ACC112 (cell line): Measurements from ENCODE around the gene RNU1-2.
"Not testable (repeated sequence)": the region's sequence is repeated elsewhere in the genome, so short reads cannot be mapped to it uniquely, and the experiment has no call there.

Source experiments
- H2AFZ ChIP-seq: fragments of 200-600 bp; sonication (generic); one replicate; pipeline ENCODE4 v1.6.0; 2017; ENCODE audit warnings: antibody characterized with exemption, low read length; ENCODE audit not compliant: unreplicated experiment
- H3K27ac ChIP-seq: fragments of 200-600 bp; sonication (generic); 2 replicates; pipeline ENCODE4 v1.5.1; 2014; ENCODE audit warnings: low read depth, mild to moderate bottlenecking, antibody characterized with exemption, low read length, moderate library complexity
- H3K27me3 ChIP-seq: fragments of 200-600 bp; sonication (generic); 2 replicates; pipeline ENCODE4 v1.6.1; 2014; ENCODE audit warnings: mild to moderate bottlenecking, antibody characterized with exemption, low read length, moderate library complexity, mixed read lengths; ENCODE audit not compliant: insufficient read depth
- H3K36me3 ChIP-seq: fragments of 200-600 bp; sonication (generic); 2 replicates; pipeline ENCODE4 v1.6.1; 2016; ENCODE audit warnings: mild to moderate bottlenecking, antibody characterized with exemption, low read length, moderate library complexity, mixed read lengths; ENCODE audit not compliant: insufficient read depth
- H3K4me1 ChIP-seq: fragments of 200-600 bp; sonication (generic); one replicate; pipeline ENCODE4 v1.6.1; 2016; ENCODE audit warnings: low read length, mixed read lengths; ENCODE audit not compliant: insufficient read depth, unreplicated experiment, control insufficient read depth
- H3K4me3 ChIP-seq: fragments of 200-600 bp; sonication (generic); 2 replicates; pipeline ENCODE4 v1.5.1; 2014; ENCODE audit warnings: mild to moderate bottlenecking, low read depth, low read length
- H3K79me2 ChIP-seq: fragments of 200-600 bp; sonication (generic); one replicate; pipeline ENCODE4 v1.6.0; 2016; ENCODE audit warnings: low read length; ENCODE audit not compliant: control insufficient read depth, unreplicated experiment, insufficient read depth

Gene RNU1-2

DNA sequence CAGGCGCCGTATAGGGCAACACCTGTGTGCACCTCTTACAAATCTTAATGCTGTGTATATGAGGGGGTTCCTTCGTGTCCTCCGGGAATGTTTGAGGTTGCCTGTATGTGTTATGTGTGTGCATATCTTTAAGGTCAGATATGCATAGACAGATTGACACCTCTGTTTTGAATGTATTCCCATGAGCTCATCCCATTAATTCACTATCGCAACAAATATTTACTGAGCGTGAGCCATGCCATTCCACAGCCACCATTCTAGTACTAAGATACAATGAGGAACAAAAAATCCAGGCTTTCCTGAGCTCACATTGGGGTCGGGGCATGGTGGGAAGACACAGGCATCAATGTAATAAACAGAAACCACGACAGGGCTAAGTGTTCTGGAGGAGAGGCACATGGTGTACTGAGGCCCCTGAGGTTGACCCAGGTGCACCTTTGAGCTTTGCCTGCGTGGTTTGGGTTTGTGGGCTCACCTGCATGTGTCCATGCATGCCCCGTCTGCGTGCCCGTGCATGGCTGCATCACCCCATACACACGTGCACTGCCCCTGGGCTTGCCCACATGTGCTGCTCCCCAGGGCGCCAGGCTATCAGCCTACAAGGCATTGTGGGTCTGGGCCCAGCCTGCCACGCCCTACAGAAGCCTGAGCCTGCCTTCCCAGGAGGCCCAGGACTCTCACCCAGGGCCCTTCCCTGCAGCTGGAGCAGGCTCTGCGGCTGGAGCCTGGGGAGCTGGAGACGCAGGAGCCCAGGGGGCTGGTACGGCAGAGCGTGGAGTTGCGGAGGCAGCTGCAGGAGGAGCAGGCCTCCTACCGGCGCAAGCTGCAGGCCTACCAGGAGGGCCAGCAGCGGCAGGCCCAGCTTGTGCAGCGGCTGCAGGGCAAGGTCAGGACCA lies 33.6 kb downstream of the RNU1-2 start:
- not testable (repeated sequence) for H3K79me2 ChIP-seq, H3K27me3 ChIP-seq, H3K27ac ChIP-seq, H3K36me3 ChIP-seq, H2AFZ ChIP-seq, H3K4me1 ChIP-seq, H3K4me3 ChIP-seq

DNA sequence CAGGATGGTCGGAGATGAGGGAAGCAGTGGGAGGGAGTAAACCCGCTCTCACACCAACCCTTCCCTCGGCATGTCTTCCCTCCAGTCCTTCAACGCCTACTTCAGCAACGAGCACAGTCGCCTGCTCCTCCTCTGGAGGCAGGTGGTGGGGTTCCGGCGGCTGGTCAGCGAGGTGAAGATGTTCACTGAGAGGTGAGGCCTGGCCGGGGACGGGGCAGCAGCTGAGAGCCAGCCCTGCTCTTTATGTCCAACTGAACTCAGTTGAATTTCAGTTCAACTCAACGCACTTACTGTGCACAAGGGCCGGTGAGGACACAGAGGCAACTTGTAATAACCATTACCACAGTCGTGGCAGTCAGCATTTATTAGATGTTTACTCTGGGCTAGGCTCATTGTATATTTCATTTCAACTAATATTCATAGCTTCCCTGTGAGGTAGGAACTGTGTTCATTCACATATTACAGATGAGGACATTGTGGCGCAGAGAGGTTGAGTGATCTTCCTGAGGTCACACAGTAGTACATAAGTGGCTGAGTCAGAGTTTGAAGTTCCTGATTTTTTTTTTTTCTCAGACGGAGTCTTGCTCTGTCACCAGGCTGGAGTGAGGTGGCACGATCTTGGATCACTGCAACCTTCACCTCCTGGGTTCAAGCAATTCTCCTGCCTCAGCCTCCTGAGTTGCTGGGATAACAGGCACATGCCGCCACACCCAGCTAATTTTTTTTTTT lies 35.6 kb downstream of the RNU1-2 start:
- H3K79me2 ChIP-seq, H2AFZ ChIP-seq, H3K4me3 ChIP-seq, H3K36me3 ChIP-seq, H3K27ac ChIP-seq, H3K27me3 ChIP-seq, H3K4me1 ChIP-seq: not testable (repeated sequence)

DNA sequence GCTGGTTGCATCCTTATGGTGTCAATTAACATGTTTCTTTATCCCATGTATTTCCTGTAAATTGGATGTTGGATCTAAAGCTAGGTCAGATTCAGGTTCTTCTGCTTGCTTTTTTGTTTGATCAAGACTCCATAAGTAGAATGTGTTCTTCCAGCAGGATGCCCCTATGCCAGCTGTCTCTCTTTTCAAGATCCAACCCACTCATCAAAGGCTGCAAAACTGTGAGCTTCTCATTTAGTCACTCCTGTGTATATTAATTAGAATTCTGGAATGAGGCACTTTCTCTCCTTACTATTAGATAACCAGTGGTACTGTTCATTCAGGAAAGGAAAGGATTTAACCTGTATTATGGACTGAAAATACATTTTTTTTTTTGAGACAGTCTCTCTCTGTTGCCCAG lies 38.2 kb downstream of the RNU1-2 start:
- H3K79me2 ChIP-seq, H3K27ac ChIP-seq, H3K36me3 ChIP-seq, H2AFZ ChIP-seq, H3K27me3 ChIP-seq, H3K4me3 ChIP-seq, H3K4me1 ChIP-seq: not testable (repeated sequence)

DNA sequence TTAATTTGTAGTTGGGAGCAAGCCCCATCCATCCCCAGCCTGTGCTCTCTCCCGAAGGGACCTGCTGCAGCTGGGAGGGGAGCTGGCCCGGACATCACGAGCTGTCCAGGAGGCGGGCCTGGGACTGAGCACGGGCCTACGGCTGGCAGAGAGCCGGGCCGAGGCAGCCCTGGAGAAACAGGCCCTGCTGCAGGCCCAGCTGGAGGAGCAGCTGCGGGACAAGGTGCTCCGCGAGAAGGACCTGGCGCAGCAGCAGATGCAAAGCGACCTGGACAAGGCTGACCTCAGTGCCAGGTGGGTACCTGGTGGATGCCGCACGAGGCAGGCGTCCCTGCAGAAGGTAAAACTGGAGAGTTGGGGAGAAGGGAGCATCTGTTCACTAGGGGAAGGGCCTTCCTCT lies 40.8 kb downstream of the RNU1-2 start:
- H3K36me3 ChIP-seq, H3K4me1 ChIP-seq, H2AFZ ChIP-seq, H3K27me3 ChIP-seq, H3K27ac ChIP-seq, H3K4me3 ChIP-seq, H3K79me2 ChIP-seq: not testable (repeated sequence)

DNA sequence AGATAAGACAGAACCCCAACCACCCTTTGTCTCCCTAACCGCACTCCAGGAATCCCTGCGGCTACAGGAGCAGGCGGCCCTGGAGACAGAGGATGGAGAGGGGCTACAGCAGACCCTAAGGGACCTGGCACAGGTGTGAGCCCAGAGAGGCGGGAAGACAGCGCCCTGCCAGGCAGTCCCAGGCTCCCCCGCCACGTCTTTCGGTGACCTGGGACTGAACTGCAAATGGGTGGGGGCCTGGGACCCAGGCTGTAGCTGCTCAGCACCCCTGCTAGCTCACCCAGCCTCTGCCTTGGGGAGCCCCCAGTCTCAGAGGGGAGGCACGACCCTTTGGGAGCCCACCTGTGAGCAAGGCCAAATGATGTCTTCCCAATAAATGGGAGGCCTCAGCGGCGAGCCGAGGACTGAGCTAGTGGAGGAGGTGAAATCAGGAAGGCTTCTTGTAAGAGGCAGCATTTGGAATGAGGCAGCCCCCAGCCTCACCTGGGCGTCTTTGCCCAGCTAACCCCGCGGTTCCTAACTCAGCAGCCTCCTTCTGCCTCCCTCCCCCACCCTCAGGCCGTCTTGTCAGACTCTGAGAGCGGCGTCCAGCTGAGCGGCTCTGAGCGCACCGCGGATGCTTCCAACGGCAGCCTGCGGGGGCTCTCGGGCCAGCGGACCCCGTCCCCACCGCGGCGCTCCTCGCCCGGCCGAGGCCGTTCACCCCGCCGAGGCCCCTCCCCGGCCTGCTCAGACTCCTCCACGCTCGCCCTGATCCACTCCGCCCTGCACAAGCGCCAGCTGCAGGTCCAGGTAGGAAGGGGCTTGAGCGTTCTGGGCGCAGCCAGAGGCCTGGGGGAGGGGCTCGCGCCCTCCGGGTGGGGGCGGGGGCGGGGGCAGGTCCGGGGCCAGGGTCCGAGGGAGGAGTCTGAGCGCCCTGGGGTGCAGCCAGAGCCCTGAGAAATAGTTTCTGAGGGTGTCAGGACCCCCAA lies 42.9 kb downstream of the RNU1-2 start:
- Histone ChIP-seq H3K27me3 (no peaks in the 10 kb centered on the region), H3K79me2 (no peaks in the 10 kb centered on the region), H3K27ac (no peak overlapping the region), H3K4me1 (no peaks in the 10 kb centered on the region), H3K4me3 (no peak overlapping the region), H3K36me3 (no peaks in the 10 kb centered on the region), H2AFZ (no peak overlapping the region)

DNA sequence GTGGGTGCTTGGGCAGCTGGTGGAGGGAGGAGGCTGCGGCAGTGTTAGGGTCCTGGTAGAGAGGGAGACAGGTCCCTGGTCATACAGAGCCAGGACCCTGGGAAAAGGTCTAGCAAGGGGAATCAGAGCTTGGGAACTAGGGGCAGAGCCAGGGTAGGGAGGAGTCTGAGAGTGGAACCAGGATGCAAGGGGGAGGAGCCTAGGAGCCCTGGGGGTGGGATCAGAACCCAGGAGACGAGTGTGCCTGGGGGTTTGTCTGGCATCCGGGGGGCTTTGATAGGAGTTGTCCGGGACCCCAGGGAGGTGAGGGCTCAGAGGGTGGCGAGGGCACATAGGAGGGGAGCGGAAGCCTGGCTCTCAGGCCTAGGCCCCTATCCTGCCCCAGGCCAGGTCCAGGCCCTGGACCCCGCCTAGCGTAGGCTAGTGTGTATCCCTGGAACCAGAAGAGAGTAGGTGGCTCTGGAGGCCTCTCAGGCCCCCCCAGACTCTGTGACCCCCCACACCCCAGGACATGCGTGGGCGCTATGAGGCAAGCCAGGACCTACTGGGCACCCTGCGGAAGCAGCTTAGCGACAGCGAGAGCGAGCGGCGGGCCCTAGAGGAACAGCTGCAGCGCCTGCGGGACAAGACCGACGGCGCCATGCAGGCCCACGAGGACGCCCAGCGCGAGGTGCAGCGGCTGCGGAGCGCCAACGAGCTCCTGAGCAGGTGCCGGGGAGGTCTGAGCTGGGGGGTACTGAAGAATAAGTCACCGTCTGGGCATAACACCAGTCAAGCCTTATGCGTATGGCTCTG lies 43.8 kb downstream of the RNU1-2 start:
- H2AFZ ChIP-seq, H3K4me3 ChIP-seq, H3K4me1 ChIP-seq, H3K36me3 ChIP-seq, H3K27me3 ChIP-seq, H3K79me2 ChIP-seq, H3K27ac ChIP-seq: not testable (repeated sequence)

DNA sequence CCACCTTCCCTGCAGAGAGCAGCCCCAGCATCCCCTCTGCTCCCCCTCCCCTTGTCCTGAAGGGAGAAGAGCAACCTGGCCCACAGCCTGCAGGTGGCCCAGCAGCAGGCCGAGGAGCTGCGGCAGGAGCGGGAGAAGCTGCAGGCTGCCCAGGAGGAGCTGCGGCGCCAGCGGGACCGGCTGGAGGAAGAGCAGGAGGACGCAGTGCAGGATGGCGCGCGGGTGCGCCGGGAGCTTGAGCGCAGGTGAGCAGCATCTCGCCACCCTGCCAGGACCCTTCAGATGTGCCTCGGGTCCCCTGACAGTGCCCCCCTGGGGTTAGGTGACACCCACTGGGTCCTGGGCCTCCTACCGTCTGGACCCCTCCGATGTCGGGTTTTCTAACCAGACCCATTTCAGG lies 48.3 kb downstream of the RNU1-2 start:
- no peak overlapping the region for H3K27ac ChIP-seq
- no peaks in the 10 kb centered on the region for H3K4me1 ChIP-seq
- H3K27me3 ChIP-seq, result no peaks in the 10 kb centered on the region

DNA sequence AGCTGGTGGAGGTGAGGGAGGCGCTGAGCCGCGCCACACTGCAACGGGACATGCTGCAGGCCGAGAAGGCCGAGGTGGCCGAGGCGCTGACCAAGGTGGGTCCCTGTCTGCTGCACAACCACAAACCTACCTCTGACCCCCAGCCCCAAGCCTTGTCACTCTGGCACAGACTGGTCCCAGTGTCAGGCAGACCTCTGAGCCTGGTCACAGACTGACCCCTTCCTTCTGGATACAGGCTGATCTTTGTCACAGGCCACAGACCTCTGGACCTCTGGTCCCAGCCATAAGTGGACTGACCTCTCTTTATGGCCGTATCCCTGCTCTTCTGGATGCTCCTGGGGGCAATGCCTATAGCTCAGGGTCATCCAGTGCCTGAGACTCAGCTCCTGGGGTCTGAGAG lies 49.7 kb downstream of the RNU1-2 start:
- not testable (repeated sequence) for H3K27me3 ChIP-seq, H2AFZ ChIP-seq, H3K27ac ChIP-seq, H3K4me3 ChIP-seq, H3K4me1 ChIP-seq, H3K79me2 ChIP-seq, H3K36me3 ChIP-seq

More for the DNA sequence above, 48.3 kb downstream of the RNU1-2 start:
- Histone ChIP-seq H2AFZ (no peak overlapping the region), H3K4me3 (no peak overlapping the region), H3K36me3 (no peaks in the 10 kb centered on the region), H3K79me2 (no peaks in the 10 kb centered on the region)
